GM19455 (cell line): ENCODE measurements around the gene FRY.
"Not testable (repeated sequence)": the region's sequence is repeated elsewhere in the genome, so short reads cannot be mapped to it uniquely, and the experiment has no call there.

Source experiments
- ATAC-seq: cut with Tn5 transposase; IDR thresholded peaks from one replicate; pipeline ENCODE4 v1.9.1; 2021; ENCODE audit not compliant: unreplicated experiment

The FRY gene

DNA sequence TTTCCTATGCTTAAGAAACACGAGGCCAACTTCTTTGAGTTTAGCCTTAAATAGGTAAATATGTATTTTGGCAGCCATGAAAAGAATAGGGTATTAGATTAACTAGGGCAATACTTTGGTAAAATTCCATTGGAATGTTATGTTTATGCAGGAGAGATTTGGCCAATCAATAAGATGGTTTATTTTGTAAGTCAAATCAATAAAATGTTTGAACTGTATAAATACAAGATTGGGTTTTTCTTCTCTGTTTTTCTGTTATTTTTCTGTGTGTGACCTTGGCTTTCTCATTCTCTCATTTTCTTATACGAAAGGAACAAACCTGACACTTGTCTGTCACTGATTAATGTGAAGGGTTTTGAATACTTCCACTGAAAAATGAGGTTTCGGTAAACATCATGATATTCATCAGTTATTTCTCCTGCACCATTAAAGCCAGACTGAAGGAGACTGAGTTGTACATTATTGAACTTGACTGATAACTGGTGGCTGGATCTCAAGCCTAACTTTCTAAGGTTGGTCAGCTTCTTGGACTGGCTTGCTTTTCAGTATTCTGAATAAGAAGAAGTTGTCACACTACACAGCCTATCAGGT lies 8.6 kb downstream of the FRY start:
- no peak for ATAC-seq

- no peak for ATAC-seq
Observed at GRCh38 chr13:32040689-32041088, 9.1 kb downstream of the FRY start.

DNA sequence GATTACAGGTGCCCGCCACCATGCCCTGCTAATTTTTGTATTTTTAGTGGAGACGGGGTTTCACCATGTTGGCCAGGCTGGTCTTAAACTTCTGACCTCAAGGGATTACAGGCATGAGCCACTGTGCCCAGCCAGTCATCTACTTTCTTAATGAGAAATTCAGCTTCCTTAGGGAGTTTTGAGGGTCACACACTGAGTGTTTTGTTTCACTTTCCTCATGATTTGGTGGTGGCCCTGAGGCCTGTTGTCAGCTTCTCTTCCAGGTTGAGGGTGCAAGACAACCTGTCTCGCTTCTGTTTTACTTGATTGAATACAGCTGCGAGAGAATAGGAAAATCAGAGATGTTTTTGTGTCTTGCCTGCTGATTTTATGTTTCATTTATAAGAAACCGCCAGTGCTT lies 9.9 kb downstream of the FRY start:
- ATAC-seq, result peak; percentile 58

DNA sequence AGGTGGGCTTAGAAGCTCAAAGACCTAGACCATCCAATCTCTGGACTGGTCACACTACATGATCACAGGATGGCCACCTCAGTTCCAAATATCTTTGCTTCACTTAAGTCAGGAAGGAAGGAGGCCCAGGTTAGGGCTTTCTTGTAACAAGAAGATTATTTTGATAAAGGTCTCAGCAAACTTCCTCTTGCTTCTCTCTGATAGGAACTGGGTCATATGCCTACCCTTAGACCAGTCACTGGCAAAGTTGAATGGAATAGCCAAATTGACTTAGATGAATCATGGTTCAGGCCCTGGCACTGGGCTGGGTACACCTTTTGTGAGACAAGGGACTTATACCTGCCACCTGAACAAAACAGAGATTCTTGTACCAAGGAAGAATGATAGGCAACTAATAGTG lies 11.0 kb downstream of the FRY start:
- no peak for ATAC-seq

GRCh38 chr13:32044446-32044845 lies 12.9 kb downstream of the FRY start:
- ATAC-seq, result no peak

DNA sequence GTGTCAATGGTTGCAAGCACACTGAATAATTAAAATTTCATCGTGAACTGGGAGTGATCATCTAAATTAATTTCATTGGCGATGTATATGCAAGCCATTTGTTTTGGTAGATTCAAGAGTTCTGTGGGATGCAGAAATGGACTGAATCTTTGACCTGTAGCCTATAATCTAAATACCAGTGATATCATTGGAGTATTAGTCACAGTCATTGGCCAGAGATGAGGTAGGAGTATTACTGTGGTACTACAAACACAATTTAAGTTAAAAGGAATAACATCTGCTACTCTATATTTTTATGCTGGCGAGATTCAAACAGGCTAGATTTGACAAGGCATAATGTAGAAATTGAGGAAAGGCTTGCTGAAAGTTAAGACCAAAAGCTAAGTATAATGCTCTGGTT lies 14.0 kb downstream of the FRY start:
- no peak for ATAC-seq

DNA sequence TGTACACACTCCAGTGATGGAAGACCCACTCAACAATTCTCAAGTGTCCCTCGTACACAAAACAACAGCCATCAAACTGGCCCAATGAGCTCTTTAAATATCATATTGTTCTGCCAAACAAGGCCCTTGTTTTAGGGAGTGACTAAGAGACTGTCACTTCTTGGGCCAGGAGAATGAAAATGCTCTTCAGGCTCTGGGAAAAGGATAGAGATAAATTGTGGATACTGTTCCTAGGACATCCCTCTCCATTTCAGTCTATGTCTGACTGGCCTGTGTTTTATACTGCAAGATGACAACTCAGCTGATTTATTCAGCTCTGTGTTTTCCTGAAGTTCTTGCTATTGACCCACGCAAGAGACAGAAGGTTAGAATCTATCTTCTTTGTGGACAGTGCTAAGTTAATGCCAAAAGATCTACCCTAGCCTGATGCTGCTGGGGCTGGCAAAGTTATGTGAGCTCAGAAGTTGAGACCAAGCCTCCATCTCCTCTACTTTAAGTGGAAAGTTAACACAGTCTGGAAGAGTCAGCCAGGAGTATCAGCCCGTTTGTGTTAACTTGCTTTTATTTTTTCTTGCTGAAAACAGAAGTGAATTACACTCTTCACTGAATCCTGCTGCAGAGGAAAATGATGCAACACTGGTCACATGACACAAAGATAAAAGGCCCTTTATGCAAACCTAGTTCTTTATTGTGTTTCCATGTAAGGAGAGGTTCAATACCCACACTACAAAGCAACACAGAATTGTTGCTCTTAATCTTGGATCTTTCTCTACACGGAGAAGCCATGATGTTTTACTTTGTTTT lies 14.6 kb downstream of the FRY start:
- no peak for ATAC-seq

- no peak for ATAC-seq
Observed at GRCh38 chr13:32047088-32047487, 15.5 kb downstream of the FRY start.

DNA sequence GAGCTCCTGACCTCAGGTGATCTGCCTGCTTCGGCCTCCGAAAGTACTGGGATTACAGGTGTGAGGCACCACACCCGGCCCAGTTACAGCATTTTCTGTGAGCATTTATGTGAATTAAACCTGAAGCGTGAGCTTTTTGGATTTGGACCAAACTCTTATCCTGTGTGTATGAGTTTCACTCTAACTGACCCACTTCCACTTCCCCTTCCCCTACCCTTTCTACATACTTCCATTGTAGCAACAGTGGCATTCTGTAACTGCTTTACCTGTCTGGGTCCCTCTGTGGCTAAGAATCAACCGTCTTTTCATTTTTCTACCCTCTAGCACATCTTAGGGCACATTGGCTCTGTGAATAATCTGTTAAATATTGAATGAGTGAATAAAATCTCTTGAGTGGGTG lies 16.2 kb downstream of the FRY start:
- ATAC-seq, result no peak

- ATAC-seq, result no peak
Observed at GRCh38 chr13:32048816-32049215, 17.2 kb downstream of the FRY start.

GRCh38 chr13:32051156-32051555 lies 19.6 kb downstream of the FRY start:
- ATAC-seq, result no peak

DNA sequence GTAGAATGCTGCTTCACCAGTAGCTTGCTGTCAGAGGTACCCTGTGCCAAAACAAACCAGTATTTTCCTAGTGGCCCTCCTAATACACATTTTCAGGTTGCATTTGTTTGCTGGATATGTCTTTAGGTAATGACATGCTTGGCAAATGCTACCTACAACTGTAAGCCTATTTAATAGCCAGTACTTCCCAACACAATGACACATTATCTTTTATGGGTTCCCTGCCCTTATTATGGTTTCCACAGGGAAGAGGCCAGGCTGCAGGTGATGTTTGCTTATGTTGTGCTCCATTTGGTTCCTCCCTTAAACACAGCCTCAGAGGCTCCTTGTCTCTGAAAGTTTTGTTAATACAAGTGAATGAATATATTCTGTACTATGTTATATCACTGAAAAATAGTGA lies 24.7 kb downstream of the FRY start:
- ATAC-seq, result no peak

DNA sequence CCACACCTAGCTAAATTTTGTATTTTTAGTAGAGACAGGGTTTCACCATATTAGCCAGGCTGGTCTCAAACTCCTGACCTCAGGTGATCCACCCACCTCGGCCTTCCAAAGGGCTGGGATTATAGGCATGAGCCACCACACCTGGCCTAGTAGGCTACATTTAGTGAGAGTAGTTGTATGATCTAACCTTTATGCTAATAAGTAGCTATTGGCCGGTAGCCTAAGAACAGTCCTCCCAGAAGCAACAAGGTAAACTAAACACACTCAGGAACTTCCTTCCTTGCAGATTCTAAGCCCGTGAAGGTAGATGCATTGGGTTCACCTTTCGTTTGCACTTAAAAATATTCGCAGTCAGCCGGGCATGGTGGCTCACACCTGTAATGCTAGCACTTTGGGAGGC lies 25.8 kb downstream of the FRY start:
- ATAC-seq, result not testable (repeated sequence)

DNA sequence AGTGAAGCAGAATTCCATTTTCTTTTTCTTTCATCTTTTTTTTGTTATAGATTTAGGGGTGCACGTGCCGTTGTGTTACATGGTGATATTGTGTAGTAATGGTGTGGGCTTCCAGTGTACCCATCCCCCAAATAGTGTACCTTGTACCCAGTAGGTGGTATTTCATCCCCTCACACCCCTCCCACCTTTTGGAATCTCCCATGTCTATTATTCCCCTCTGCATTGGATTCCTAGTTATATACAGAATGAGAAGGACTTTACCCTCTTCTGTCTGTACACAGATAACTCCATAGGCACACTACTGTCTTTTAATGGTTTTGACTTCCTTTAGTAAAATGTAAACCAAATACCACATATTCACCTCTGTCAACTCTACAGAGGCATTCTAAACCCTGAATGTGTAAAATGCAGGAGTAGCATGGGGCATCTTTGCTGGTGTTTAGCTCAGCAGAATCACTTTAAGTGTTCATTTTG lies 28.0 kb downstream of the FRY start:
- no peak for ATAC-seq

DNA sequence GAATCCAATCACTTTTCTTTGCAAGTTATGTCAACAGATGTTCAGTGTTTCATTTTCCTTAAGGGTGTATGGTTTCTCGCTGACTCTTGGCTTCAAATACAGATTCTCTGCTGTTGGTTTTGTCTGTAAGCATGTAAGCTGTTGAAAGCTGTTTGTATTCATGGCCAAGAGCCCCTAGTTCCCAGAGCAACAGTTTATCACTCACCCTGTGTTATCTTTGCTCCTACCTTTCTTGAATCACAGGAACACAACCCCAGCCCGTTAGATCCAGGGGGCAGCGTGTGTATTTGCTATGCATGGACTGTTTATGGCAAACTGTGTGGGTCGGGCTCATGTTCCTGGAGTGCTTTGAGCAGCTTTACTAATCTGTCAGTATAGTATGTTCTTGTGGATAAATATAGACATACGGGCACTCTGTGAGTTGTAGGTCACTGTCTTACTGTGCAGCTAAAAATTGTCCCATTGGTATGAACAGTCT lies 28.9 kb downstream of the FRY start:
- no peak for ATAC-seq

DNA sequence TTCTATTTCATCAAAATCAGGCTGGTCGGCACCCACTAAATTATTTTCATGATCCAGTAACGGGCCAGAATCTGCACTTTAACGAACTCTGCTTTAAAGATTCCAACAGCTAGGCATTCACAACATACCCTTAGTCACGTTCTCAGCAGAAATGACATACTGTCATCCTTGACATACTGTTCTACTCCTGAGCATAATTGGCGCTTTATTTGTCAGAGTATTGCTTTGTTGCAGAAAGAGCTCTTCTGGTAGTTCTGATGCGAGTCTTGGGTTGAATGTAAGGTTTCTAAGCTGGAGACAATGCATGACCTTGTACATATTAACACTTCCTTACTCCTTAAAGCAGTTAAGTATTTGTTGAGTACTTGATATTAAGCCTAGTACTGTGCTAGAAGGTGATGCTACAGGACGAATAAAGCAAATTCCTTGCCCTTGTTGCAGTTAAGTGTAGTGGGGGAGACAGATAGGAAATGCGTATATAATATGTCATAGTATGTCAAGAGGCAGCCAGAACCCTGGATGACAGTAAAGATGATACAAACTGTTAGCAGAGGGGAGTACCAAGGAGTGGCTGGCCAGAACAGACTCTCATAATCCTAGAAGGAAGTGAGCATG lies 32.2 kb downstream of the FRY start:
- ATAC-seq, result no peak

GRCh38 chr13:32067149-32067961 lies 35.8 kb downstream of the FRY start:
- no peak for ATAC-seq

- no peak for ATAC-seq
Observed at GRCh38 chr13:32068255-32068654, 36.7 kb downstream of the FRY start.

GRCh38 chr13:32073180-32073864 lies 41.7 kb downstream of the FRY start:
- no peak for ATAC-seq

DNA sequence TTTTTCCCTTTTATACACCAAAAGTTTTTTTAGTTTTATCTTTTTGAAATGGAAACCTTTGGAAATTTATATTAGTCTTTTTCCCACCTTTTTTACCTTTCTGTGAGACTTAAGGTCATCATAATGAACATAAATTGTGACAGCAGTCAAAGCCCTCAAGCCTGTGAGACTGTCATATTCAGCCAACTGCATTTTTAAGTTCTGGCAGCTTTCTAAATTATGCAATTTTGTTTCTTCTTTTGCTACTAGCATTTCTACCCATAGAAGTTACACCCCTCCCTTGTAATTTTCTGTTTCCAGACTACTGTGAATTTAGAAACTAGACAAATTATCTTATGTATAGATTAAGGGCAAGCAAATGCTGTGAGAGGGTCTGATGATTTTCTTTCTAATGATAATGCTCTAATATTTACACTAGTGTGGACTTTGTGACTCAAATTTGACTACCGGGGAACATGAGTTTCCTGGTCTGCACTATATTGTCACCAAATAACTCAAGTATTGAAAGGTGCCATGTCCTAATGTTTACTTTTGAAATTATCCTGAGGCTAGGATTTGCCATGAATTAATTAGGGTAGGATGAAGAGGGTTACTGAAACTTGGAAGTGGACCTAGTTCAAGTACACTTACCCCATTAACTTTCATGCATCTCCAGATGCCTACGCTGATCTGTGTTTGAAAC lies 43.7 kb downstream of the FRY start:
- ATAC-seq, result no peak
